Neural progenitor cell (in vitro differentiated cells): ENCODE results near the gene RGMB.
"Not testable (repeated sequence)": the region's sequence is repeated elsewhere in the genome, so short reads cannot be mapped to it uniquely, and the experiment has no call there.

Experiments
- EZH2 ChIP-seq: fragments of 200-600 bp; sonication (generic); IDR thresholded peaks from 2 replicates; pipeline ENCODE4 v1.6.1; 2017; ENCODE audit warnings: antibody characterized with exemption, mild to moderate bottlenecking, moderate library complexity
- TF ChIP-seq, protein P1 (sequence below): fragments of 200-600 bp; sonication (generic); IDR thresholded peaks from 2 replicates; pipeline ENCODE4 v1.5.1; 2017; ENCODE audit warnings: antibody characterized with exemption, mild to moderate bottlenecking

DNA sequence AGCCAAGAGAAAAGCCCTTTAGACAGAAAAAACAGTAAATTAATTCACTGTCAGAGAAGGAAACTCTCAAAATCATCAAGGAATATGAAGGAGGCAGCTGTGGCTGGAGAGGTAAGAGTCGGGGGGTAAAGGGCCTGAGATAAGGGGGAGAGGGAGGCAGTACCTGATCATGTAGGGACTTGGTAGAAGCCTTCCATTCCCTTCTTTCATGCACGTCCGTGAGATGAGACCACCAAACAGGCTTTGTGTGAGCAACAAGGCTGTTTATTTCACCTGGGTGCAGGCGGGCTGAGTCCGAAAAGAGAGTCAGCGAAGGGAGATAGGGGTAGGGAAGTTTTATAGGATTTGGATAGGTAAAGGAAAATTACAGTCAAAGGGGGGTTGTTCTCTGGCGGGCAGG is 21.1 kb upstream of the RGMB start:
- TF ChIP-seq EZH2: not testable (repeated sequence)
- TF ChIP-seq, protein P1, sequence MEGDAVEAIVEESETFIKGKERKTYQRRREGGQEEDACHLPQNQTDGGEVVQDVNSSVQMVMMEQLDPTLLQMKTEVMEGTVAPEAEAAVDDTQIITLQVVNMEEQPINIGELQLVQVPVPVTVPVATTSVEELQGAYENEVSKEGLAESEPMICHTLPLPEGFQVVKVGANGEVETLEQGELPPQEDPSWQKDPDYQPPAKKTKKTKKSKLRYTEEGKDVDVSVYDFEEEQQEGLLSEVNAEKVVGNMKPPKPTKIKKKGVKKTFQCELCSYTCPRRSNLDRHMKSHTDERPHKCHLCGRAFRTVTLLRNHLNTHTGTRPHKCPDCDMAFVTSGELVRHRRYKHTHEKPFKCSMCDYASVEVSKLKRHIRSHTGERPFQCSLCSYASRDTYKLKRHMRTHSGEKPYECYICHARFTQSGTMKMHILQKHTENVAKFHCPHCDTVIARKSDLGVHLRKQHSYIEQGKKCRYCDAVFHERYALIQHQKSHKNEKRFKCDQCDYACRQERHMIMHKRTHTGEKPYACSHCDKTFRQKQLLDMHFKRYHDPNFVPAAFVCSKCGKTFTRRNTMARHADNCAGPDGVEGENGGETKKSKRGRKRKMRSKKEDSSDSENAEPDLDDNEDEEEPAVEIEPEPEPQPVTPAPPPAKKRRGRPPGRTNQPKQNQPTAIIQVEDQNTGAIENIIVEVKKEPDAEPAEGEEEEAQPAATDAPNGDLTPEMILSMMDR: not testable (repeated sequence)
